Heart left ventricle (tissue), 16 donors: Measurements from ENCODE around the gene POC1A. TPM values are rescaled to one million over a fixed set of nuclear protein-coding genes. Genes with fewer than 3 reads are reported as not detected.
"Not testable (repeated sequence)": the region's sequence is repeated elsewhere in the genome, so short reads cannot be mapped to it uniquely, and the experiment has no call there.

Experiments
- ATAC-seq, 4 donors: fragments of 200-7000 bp; cut with Tn5 transposase; one replicate each; pipeline ENCODE4 v1.9.1; 2020 to 2022; ENCODE audit warnings: moderate library complexity in 4 of 4, mild to moderate bottlenecking in 3 of 4, moderate number of reproducible peaks in 1 of 4
- DNase-seq, 5 donors: peaks; one replicate each; pipeline ENCODE4 v3.0.0-alpha.2; 2020
- H3K27ac ChIP-seq, 12 donors: fragments of 200-600 bp; sonication (generic) in 4 of 12; one replicate each; pipeline versions ENCODE4 v1.5.0 to v1.8.0; 2016 to 2022; ENCODE audit warnings: mild to moderate bottlenecking in 2 of 12
- H3K27me3 ChIP-seq, 9 donors: fragments of 200-600 bp; sonication (generic) in 2 of 9; one replicate each; pipeline versions ENCODE4 v1.5.1 to v1.8.0; 2016 to 2022; ENCODE audit warnings: mild to moderate bottlenecking in 3 of 9
- H3K36me3 ChIP-seq, 9 donors: fragments of 200-600 bp; sonication (generic) in 2 of 9; one replicate each; pipeline versions ENCODE4 v1.5.0 to v1.8.0; 2018 to 2022; ENCODE audit warnings: mild to moderate bottlenecking in 2 of 9
- H3K4me1 ChIP-seq, 12 donors: fragments of 200-600 bp; sonication (generic) in 4 of 12; one replicate each; pipeline versions ENCODE4 v1.5.0 to v1.8.0; 2016 to 2022; ENCODE audit warnings: mild to moderate bottlenecking in 3 of 12
- H3K4me3 ChIP-seq, 12 donors: fragments of 200-600 bp; sonication (generic) in 4 of 12; one replicate each; pipeline versions ENCODE4 v1.5.0 to v1.8.0; 2017 to 2022; ENCODE audit warnings: mild to moderate bottlenecking in 9 of 12, moderate library complexity in 4 of 12
- H3K9me3 ChIP-seq, 12 donors: fragments of 200-600 bp; sonication (generic) in 4 of 12; one replicate each; pipeline versions ENCODE4 v1.5.0 to v1.8.0; 2016 to 2022; ENCODE audit warnings: mild to moderate bottlenecking in 1 of 12
- POLR2A ChIP-seq, 2 donors: fragments of 450-650 bp; IDR thresholded peaks; one replicate each; pipeline ENCODE4 v1.6.1; 2017; ENCODE audit warnings: antibody characterized with exemption in 2 of 2, mild to moderate bottlenecking in 2 of 2, moderate library complexity in 2 of 2
- WGBS, 4 donors: extraction: QIAGEN DNeasy Blood & Tissue Kit in 2 of 4; methylation state at CpG; one replicate each; pipeline versions ENCODE4 v1.1.5 to v1.1.7; 2013 to 2018; 5-methylcytosine and 5-hydroxymethylcytosine counted together
- intact Hi-C, 10 donors: fragments of 100-400 bp; cut with DNase I; formaldehyde crosslinking; loops; one replicate each; pipeline versions ENCODE4 v1.11.1 to v1.14.2; 2022
- polyA plus RNA-seq, 2 donors: library from polyadenylated mRNA; stranded (reverse); fragments of 200-250 nt; gene quantifications; one replicate each; pipeline ENCODE4 v1.2.3, GENCODE V29; 2013
- total RNA-seq, 9 donors: library from RNA; depleted of rRNA in 2 of 9; stranded (reverse); fragments of >200 nt in 2 of 9; fragmentation: NEBNext Ultra II Directional in 3 of 9; extraction: Animal tissue kit (Norgen Biotek cat#: 25700) in 3 of 9; gene quantifications; one replicate each; pipeline versions ENCODE4 v1.1.0 to v1.2.4, GENCODE V29; 2016 to 2023
- TF ChIP-seq, protein P1 (sequence below), 12 donors: fragments of 200-600 bp; sonication (generic) in 4 of 12; IDR thresholded peaks; one replicate each; pipeline versions ENCODE4 v1.5.0 to v1.8.0; 2018 to 2022; ENCODE audit warnings: antibody characterized with exemption in 12 of 12, mild to moderate bottlenecking in 5 of 12
- donor health status: ischemic (EF 13 %, LVEDD 7.1; RV severe dilation, severe dysfunction).
- donor health status: healthy with polysubstance abuse.
- donor health status: DM: no; HTN: yes; CAD: no.
- donor health status: DM: no; HTN: no; CAD: no.
- donor health status: ischemic (EF 25% LVEDD 6.9; RV normal size, moderate dysfunction).
- donor health status: ischemic (EF 25% LVEDD 5.7; RV mildly dilated, moderate dysfunction).
- donor health status: healthy.
- donor health status: DM: yes; HTN: yes; CAD: no.
- donor health status: ischemic (EF 35%, LVEDD 5.7; RV mildly dilated, moderate dysfunction).
- donor health status: nonischemic (EF 11% LVEDD 7.7; RV severe dilation, severe dysfunction).
- donor health status: DM: yes; HTN: yes; CAD: no.
- donor health status: PGD.
- donor health status: ischemic (EF 29% LVEDD 5.4; RV normal size, mild dysfunction).
- donor health status: nonischemic (EF 23%, LVEDD 6.1; RV moderate dilation, normal function).

Gene POC1A
- total and polyA plus RNA-seq, 11 donors: 0.50 to 5.2 (median 1.4) TPM

DNA sequence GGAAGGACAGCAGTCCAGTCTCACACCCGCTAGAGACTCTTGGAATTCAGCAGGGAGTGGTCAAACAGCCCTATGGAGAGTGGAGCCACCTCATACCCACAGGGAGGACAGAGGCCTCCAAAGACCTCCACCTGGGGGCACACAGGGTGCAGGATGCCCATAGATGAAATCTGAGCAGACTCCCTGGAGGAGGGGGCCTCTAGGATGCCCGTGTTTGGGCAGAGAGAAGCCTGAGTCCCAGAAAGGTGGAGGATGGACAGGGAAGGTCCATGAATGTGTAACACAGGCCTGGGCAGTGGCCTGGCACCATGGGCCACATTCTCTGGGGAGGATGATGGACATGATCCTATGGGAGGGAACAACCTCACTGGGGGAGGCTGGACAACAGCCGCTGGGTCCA lies 119.6 kb downstream of the POC1A start:
- no peak for DNase-seq
- Histone ChIP-seq H3K9me3 (no peaks in the 10 kb centered on the region), H3K27ac (no peak overlapping the region), H3K27me3 (no peaks in the 10 kb centered on the region), H3K4me1 (peaks cover 0 to 24% (median 8%) of the 10 kb centered on the region in 12 donors), H3K4me3 (no peak overlapping the region), H3K36me3 (no peaks in the 10 kb centered on the region)
- no peak for TF ChIP-seq POLR2A (IDR thresholded peaks at IDR 0.05)
- TF ChIP-seq, protein P1, sequence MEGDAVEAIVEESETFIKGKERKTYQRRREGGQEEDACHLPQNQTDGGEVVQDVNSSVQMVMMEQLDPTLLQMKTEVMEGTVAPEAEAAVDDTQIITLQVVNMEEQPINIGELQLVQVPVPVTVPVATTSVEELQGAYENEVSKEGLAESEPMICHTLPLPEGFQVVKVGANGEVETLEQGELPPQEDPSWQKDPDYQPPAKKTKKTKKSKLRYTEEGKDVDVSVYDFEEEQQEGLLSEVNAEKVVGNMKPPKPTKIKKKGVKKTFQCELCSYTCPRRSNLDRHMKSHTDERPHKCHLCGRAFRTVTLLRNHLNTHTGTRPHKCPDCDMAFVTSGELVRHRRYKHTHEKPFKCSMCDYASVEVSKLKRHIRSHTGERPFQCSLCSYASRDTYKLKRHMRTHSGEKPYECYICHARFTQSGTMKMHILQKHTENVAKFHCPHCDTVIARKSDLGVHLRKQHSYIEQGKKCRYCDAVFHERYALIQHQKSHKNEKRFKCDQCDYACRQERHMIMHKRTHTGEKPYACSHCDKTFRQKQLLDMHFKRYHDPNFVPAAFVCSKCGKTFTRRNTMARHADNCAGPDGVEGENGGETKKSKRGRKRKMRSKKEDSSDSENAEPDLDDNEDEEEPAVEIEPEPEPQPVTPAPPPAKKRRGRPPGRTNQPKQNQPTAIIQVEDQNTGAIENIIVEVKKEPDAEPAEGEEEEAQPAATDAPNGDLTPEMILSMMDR (IDR thresholded peaks at IDR 0.05): no peak
- intact Hi-C loops: no loop called here
- ATAC-seq: no peak
- WGBS, 4 donors: 88 to 96% (median 92%) methylated on average over 2 to 3 of the region's 3 CpGs

DNA sequence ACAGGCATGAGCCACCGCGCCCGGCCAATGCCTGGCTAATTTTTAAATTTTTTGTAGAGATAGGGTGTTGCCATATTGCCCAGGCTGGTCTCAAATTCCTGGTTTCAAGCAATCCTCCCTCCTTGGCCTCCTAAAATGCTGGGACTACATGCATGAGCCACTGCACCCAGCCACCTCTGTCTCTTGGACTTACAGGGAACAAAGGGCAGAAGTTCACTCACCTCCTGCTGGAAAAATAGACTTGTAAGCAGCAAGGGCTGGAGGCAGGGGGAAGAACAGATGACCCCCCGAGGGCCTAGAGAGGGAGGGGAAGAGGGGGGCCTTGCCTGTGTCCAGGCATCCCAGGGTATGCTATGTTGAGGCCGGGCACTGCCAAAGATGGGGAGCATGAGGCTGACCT lies 120.0 kb downstream of the POC1A start:
- Histone ChIP-seq H3K36me3 (no peaks in the 10 kb centered on the region), H3K27ac (no peak overlapping the region), H3K4me1 (peaks cover 0 to 24% (median 6%) of the 10 kb centered on the region in 12 donors), H3K4me3 (no peak overlapping the region), H3K27me3 (no peaks in the 10 kb centered on the region), H3K9me3 (no peaks in the 10 kb centered on the region)
- TF ChIP-seq, protein P1 (IDR thresholded peaks at IDR 0.05): no peak
- no peak for TF ChIP-seq POLR2A (IDR thresholded peaks at IDR 0.05)
- intact Hi-C loops: no loop called here
- DNase-seq (no peak), ATAC-seq (no peak)
- 80 to 93% (median 92%) methylated on average over 5 of the region's 5 CpGs for WGBS, 4 donors

DNA sequence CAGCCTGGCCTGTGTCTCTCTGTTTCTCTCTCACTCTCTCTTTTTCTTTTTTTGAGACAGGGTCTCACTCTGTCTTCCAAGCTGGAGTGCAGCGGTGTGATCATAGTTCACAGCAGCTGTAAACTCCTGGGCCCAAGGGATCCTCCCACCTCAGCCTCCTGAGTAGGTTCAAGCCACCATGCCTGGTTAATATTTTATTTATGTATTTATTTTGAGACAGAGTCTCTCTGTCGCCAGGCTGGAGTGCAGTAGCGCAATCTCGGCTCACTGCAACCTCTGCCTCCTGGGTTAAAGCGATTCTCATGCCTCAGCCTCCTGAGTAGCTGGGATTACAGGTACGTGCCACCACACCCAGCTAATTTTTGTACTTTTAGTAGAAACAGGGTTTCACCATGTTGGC lies 120.5 kb downstream of the POC1A start:
- DNase-seq, H3K36me3 ChIP-seq, H3K27me3 ChIP-seq, H3K27ac ChIP-seq, intact Hi-C loops, H3K9me3 ChIP-seq, ATAC-seq, H3K4me3 ChIP-seq: not testable (repeated sequence)
- WGBS, 4 donors: 86 to 97% (median 94%) methylated on average over 6 of the region's 6 CpGs
- H3K4me1 ChIP-seq: peaks cover 0 to 24% (median 8%) of the 10 kb centered on the region in 12 donors

DNA sequence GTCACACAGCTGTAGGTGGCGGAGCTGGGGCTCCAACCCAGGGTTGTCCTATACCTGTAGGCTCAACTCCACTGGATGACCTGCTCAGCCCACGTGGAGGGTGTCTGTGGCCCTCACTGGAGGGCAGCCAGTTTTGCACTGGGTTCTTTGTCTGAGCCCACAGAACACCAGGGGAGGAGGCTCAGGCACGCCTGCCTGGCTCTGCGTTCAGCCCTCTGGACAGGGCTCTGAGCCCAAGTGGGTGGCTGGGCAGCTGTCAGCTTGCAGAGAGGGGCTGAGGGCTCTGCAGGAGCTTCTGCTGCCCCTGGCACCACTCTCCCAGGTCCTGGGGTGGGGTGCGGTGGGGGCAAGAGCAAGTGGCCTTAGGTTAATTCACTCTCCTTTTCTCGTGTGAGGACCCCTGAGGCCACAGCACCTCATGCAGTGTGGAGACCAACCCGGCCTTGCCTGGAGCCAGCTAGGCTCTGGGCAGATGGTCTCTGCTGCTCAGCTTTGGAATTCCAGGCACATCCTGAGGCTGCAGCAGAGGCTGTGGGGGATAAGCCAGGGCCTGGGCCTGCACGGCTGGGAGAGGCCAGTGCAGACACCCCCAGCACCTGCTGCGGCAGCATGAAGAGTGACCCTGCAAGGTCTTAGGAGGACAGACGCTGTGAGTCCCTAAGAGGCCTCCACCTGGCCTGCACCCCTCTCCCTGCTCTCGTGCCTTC lies 121.4 kb downstream of the POC1A start:
- peak in 2 of 4 donors; percentile 7 to 16 for ATAC-seq
- no peak overlapping the region for H3K4me3 ChIP-seq
- H3K36me3 ChIP-seq: no peaks in the 10 kb centered on the region
- H3K4me1 ChIP-seq: peaks cover 0 to 30% (median 12%) of the 10 kb centered on the region in 12 donors
- TF ChIP-seq, protein P1 (IDR thresholded peaks at IDR 0.05): no peak
- H3K9me3 ChIP-seq: no peaks in the 10 kb centered on the region
- DNase-seq: peak in 1 of 5 donors; percentile 11
- H3K27ac ChIP-seq: peak overlapping the region in 3 of 12 donors; percentile 5 to 49 (median 27)
- H3K27me3 ChIP-seq: no peaks in the 10 kb centered on the region
- WGBS, 4 donors: 70 to 86% (median 77%) methylated on average over 10 to 11 of the region's 11 CpGs
- intact Hi-C loops: no loop called here

DNA sequence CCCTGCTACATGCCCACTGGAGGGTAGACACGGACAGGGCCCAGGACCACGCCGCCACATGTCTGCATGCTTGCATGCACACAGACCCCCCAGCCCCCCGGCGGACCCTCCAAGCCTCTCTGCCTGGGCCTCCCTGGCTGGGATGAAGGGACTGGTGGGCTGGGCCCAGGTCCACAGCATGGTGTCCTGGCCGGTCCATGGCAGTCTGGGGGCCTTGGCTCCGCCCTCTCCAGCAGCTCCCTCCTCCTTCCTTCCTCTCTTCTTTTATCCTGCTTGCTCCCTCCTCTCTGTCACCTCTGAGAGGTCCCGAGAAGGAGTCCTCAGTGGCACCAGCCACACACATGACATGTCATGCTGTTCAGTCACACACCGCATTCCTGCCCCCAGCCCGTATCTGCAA lies 122.3 kb downstream of the POC1A start:
- no peaks in the 10 kb centered on the region for H3K36me3 ChIP-seq
- H3K27me3 ChIP-seq: no peaks in the 10 kb centered on the region
- H3K4me3 ChIP-seq: no peak overlapping the region
- WGBS, 4 donors: 89 to 93% (median 91%) methylated on average over 8 to 10 of the region's 10 CpGs
- ATAC-seq: no peak
- H3K9me3 ChIP-seq: no peaks in the 10 kb centered on the region
- intact Hi-C loops: no loop called here
- TF ChIP-seq, protein P1 (IDR thresholded peaks at IDR 0.05): no peak
- TF ChIP-seq POLR2A (IDR thresholded peaks at IDR 0.05): no peak
- no peak overlapping the region for H3K27ac ChIP-seq
- peaks cover 0 to 30% (median 12%) of the 10 kb centered on the region in 12 donors for H3K4me1 ChIP-seq
- peak in 1 of 5 donors; percentile 3 for DNase-seq
